IPS DF 4.7 (cell line): Measurements from ENCODE around the gene MRPS5.

Source experiments
- DNase-seq: peaks from one replicate; pipeline ENCODE4 v3.0.0-alpha.2; 2013; ENCODE audit warnings: low spot score; ENCODE audit errors: extremely low read depth

The MRPS5 gene

GRCh38 chr2:95061119-95061512 lies 60.5 kb downstream of the MRPS5 start:
- DNase-seq, result no peak

GRCh38 chr2:95060446-95061118 lies 61.0 kb downstream of the MRPS5 start:
- no peak for DNase-seq

GRCh38 chr2:95059656-95060370 lies 61.8 kb downstream of the MRPS5 start:
- no peak for DNase-seq

GRCh38 chr2:95058989-95059641 lies 62.5 kb downstream of the MRPS5 start:
- DNase-seq, result no peak

GRCh38 chr2:95058466-95058988 lies 63.1 kb downstream of the MRPS5 start:
- no peak for DNase-seq

GRCh38 chr2:95057535-95058370 lies 63.9 kb downstream of the MRPS5 start:
- DNase-seq, result no peak

GRCh38 chr2:95056461-95057459 lies 64.8 kb downstream of the MRPS5 start:
- no peak for DNase-seq

- no peak for DNase-seq
These were observed 65.6 kb downstream of the MRPS5 start for GRCh38 chr2:95056044-95056443.

- no peak for DNase-seq
These were observed 66.3 kb downstream of the MRPS5 start for GRCh38 chr2:95055262-95055661.

- no peak for DNase-seq
These were observed 67.6 kb downstream of the MRPS5 start for GRCh38 chr2:95054016-95054415.

GRCh38 chr2:95053543-95053942 lies 68.1 kb downstream of the MRPS5 start:
- no peak for DNase-seq

- no peak for DNase-seq
These were observed 68.7 kb downstream of the MRPS5 start for GRCh38 chr2:95052804-95053479.

GRCh38 chr2:95052307-95052706 lies 69.3 kb downstream of the MRPS5 start:
- DNase-seq, result no peak

- DNase-seq, result no peak
These were observed 70.0 kb downstream of the MRPS5 start for GRCh38 chr2:95051626-95052025.

- no peak for DNase-seq
These were observed 71.0 kb downstream of the MRPS5 start for GRCh38 chr2:95050385-95051300.

GRCh38 chr2:95049961-95050360 lies 71.6 kb downstream of the MRPS5 start:
- no peak for DNase-seq

- DNase-seq, result no peak
These were observed 72.0 kb downstream of the MRPS5 start for GRCh38 chr2:95049683-95049955.

- DNase-seq, result no peak
These were observed 72.6 kb downstream of the MRPS5 start for GRCh38 chr2:95048825-95049682.
